Esophagus muscularis mucosa (tissue), 4 donors: Measurements from ENCODE around the gene PIEZO1.

ENCODE experiments used
- CTCF ChIP-seq, 3 experiments: fragments of 200-600 bp in 2 of 3; fragments of 450-650 bp in 1 of 3; sonication (generic) in 2 of 3; IDR thresholded peaks; one replicate each; pipeline ENCODE4 v1.5.1; 2017 to 2019; ENCODE audit warnings: antibody characterized with exemption in 3 of 3, mild to moderate bottlenecking in 2 of 3, moderate library complexity in 1 of 3
- EP300 ChIP-seq: sonication (generic); formaldehyde crosslinking; IDR thresholded peaks from one replicate; pipeline ENCODE4 v1.6.1; 2017; ENCODE audit warnings: antibody characterized with exemption
- POLR2AphosphoS5 ChIP-seq, 2 donors: sonication (generic); formaldehyde crosslinking; IDR thresholded peaks; one replicate each; pipeline ENCODE4 v1.6.1; 2017; ENCODE audit warnings: antibody characterized with exemption in 2 of 2

- TF ChIP-seq CTCF (IDR thresholded peaks at IDR 0.05) (no peak), POLR2AphosphoS5 (IDR thresholded peaks at IDR 0.05) (no peak), EP300 (no peak)
Measured at GRCh38 chr16:88762258-88762870, 22.7 kb downstream of the PIEZO1 start.
